ENCODE results near the gene TMEM132A. TPM values are rescaled to one million over a fixed set of nuclear protein-coding genes. Genes with fewer than 3 reads are reported as not detected.
A peak's percentile ranks its signal among the peaks of the same experiment; 100 is the strongest.

TMEM132A gene
- total and polyA plus RNA-seq, 2 of the 13 experiments (the other 11 are each of a cell fraction or from before 2014, with no cell fraction given), result 11.1 to 32.9 TPM

- TF ChIP-seq ZSCAN12 (CRISPR knock-in tag; IDR thresholded peaks at IDR 0.05), result no peak
- no peak for TF ChIP-seq ZNF543 (CRISPR knock-in tag; IDR thresholded peaks at IDR 0.05)
- TF ChIP-seq FOSL2 (CRISPR knock-in tag; IDR thresholded peaks at IDR 0.05), result no peak
- TF ChIP-seq ZNF547 (CRISPR knock-in tag; IDR thresholded peaks at IDR 0.05), result no peak
- no peak for TF ChIP-seq ATF6 (CRISPR knock-in tag; conservative IDR thresholded peaks at IDR 0.05)
- no peak for TF ChIP-seq E2F1 (CRISPR knock-in tag; IDR thresholded peaks at IDR 0.05)
- TF ChIP-seq MYPOP (CRISPR knock-in tag; IDR thresholded peaks at IDR 0.05), result no peak
- no peak for TF ChIP-seq MLXIP (CRISPR knock-in tag; IDR thresholded peaks at IDR 0.05; ENCODE audit: borderline replicate concordance)
- TF ChIP-seq ATF3 (CRISPR knock-in tag; IDR thresholded peaks at IDR 0.05), result no peak
- TF ChIP-seq ZNF251 (CRISPR knock-in tag; IDR thresholded peaks at IDR 0.05), result no peak
- TF ChIP-seq IKZF1 (IDR thresholded peaks at IDR 0.05), result no peak
- TF ChIP-seq CBFB (CRISPR knock-in tag; IDR thresholded peaks at IDR 0.05), result no peak
- no peak for TF ChIP-seq SNAPC2 (CRISPR knock-in tag; IDR thresholded peaks at IDR 0.05)
- POLR2A ChIA-PET, result no interaction called here
- Histone ChIP-seq H4K20me1 (ENCODE audit: insufficient read depth, low read length) (no peaks in the 10 kb centered on the region), H2AFZ (ENCODE audit: low read length) (no peak overlapping the region), H3K4me2 (ENCODE audit: low read depth, low read length) (no peak overlapping the region), H3K79me2 (ENCODE audit: insufficient read depth, low read length) (no peaks in the 10 kb centered on the region), H3K9me3 (ENCODE audit: low read length) (no peaks in the 10 kb centered on the region), H3K27me3 (ENCODE audit: control insufficient read depth in 1 of 2, insufficient read depth in 2 of 2, low read length in 2 of 2) (peaks cover 0 to 2% of the 10 kb centered on the region in 2 experiments; a peak in 2 of 5 replicates), H3K4me1 (ENCODE audit: insufficient read depth, low read length) (no peaks in the 10 kb centered on the region), H3K36me3 (replicated peaks in 1 of 2; ENCODE audit: control insufficient read depth in 1 of 2, insufficient read depth in 2 of 2, low read length in 2 of 2) (no peaks in the 10 kb centered on the region), H3K9ac (ENCODE audit: insufficient read depth, low read depth, low read length) (no peak overlapping the region), H3K27ac (ENCODE audit: extremely low read length, insufficient read depth, low read length) (no peak overlapping the region), H3K4me3 (replicated peaks in 1 of 3; ENCODE audit: insufficient read depth in 1 of 3, low read depth in 2 of 3, low read length in 3 of 3) (no peak overlapping the region)
- intact Hi-C loops (cut with micrococcal nuclease; ENCODE audit: unreplicated experiment), result no loop called here
- BruUV-seq (replicated peaks), result no TSS peak
- FAIRE-seq (no peak), ATAC-seq (0 out of 3 replicates have a peak, but pooled peaks have one; percentile 12), DNase-seq (ENCODE audit: low spot score) (no peak)
- in situ Hi-C loops (cut with HindIII; ENCODE audit: extremely low pct_ligation_motif_present, low pct_unique_long_range_greater_than_20kb), result no loop called here
- CTCF ChIA-PET (ENCODE audit: low intra/inter-chr PET ratio, low total read pairs), result no interaction called here
- WGBS (ENCODE audit: low lambda C conversion rate), result 24% methylated on average over 3 of the region's 4 CpGs
Measured at GRCh38 chr11:60942219-60942618, 18.0 kb downstream of the TMEM132A start.
